Kidney (tissue), 14 donors: ENCODE data around the gene SPNS2. TPM values are rescaled to one million over a fixed set of nuclear protein-coding genes. Genes with fewer than 3 reads are reported as not detected.
"Not testable (repeated sequence)": the region's sequence is repeated elsewhere in the genome, so short reads cannot be mapped to it uniquely, and the experiment has no call there.

Experiments used
- DNase-seq, 5 donors: peaks; one replicate each; pipeline ENCODE4 v3.0.0-alpha.2; 2013 to 2020
- FAIRE-seq: peaks from 2 replicates; lab custom pipeline; 2012; peaks lifted over from hg19 to GRCh38; lab: Jason Lieb, UNC
- H3K27ac ChIP-seq, 2 donors: one replicate each; pipeline ENCODE4 v1.7.0; 2013; ENCODE audit warnings: low read depth in 2 of 2, low read length in 2 of 2, inconsistent platforms in 1 of 2
- H3K27me3 ChIP-seq: one replicate; pipeline ENCODE4 v1.7.1; 2013; ENCODE audit warnings: low read length, inconsistent platforms; ENCODE audit not compliant: control insufficient read depth, insufficient read depth
- H3K36me3 ChIP-seq, 3 donors: one replicate each; pipeline versions ENCODE4 v1.7.0 to v1.7.1; 2013; ENCODE audit warnings: low read length in 3 of 3, control low read depth in 1 of 3, inconsistent platforms in 1 of 3; ENCODE audit not compliant: insufficient read depth in 3 of 3, control insufficient read depth in 2 of 3
- H3K4me1 ChIP-seq, 3 donors: one replicate each; pipeline versions ENCODE4 v1.7.0 to v1.7.1; 2013; ENCODE audit warnings: low read length in 3 of 3, inconsistent platforms in 1 of 3, low read depth in 1 of 3; ENCODE audit not compliant: control insufficient read depth in 2 of 3, insufficient read depth in 2 of 3
- H3K4me3 ChIP-seq, 3 donors: one replicate each; pipeline versions ENCODE4 v1.7.0 to v1.8.1; 2013; ENCODE audit warnings: low read length in 3 of 3, control low read depth in 1 of 3, inconsistent platforms in 1 of 3
- H3K9ac ChIP-seq, 3 donors: one replicate each; pipeline versions ENCODE4 v1.7.0 to v1.7.1; 2013; ENCODE audit warnings: low read length in 3 of 3, control low read depth in 1 of 3, inconsistent platforms in 1 of 3
- H3K9me3 ChIP-seq, 3 donors: one replicate each; pipeline versions ENCODE4 v1.7.0 to v1.7.1; 2013; ENCODE audit warnings: low read length in 3 of 3, control low read depth in 1 of 3, inconsistent platforms in 1 of 3; ENCODE audit not compliant: control insufficient read depth in 2 of 3, insufficient read depth in 1 of 3
- CTCF ChIP-seq: IDR thresholded peaks from 3 replicates; pipeline ENCODE4 v1.5.1; 2012; ENCODE audit warnings: mild to moderate bottlenecking, moderate library complexity, borderline replicate concordance; ENCODE audit not compliant: insufficient read depth; ENCODE audit errors: extremely low read depth
- intact Hi-C: fragments of 100-400 bp; cut with DNase I; formaldehyde crosslinking; loops from one replicate; pipeline ENCODE4 v1.11.1; 2022
- polyA plus RNA-seq: library from polyadenylated mRNA; stranded (reverse); fragments of 350-450 nt; fragmentation: Illumina TruSeq; extraction: RNeasy Lipid Tissue Mini Kit (QIAGEN cat#74804); gene quantifications from one replicate; pipeline ENCODE4 v1.2.3, GENCODE V29; 2014; ENCODE audit warnings: low read depth, low replicate concordance; ENCODE audit not compliant: insufficient read depth
- total RNA-seq: library from RNA; stranded (reverse); fragmentation: NEBNext Ultra II Directional; extraction: Animal tissue kit (Norgen Biotek cat#: 25700); gene quantifications from one replicate; pipeline ENCODE4 v1.2.1, GENCODE V29; 2021
- donor health status: control.
- donor health status: control.
- donor health status: control.
- donor health status: control.
- donor health status: control.
- donor health status: DM: yes; HTN: yes; CAD: no.
- donor health status: Normal renal cell carcinoma (clear cell type).

The SPNS2 gene
- total and polyA plus RNA-seq, 2 donors from 2014 or later = 60.5 to 75.1 TPM

GRCh38 chr17:4576729-4577322 lies 78.1 kb downstream of the SPNS2 start:
- FAIRE-seq (no peak), DNase-seq (peak; percentile 72 to 90 (median 84))
- Histone ChIP-seq H3K27ac (no peak overlapping the region), H3K27me3 (no peaks in the 10 kb centered on the region), H3K9me3 (no peaks in the 10 kb centered on the region), H3K36me3 (no peaks in the 10 kb centered on the region), H3K9ac (peak overlapping the region in 1 of 3 donors; percentile 7), H3K4me3 (no peak overlapping the region), H3K4me1 (peaks cover 0 to 23% (median 19%) of the 10 kb centered on the region in 3 donors)
- intact Hi-C loops = no loop called here
- TF ChIP-seq CTCF = no peak

- Histone ChIP-seq H3K9me3 (no peaks in the 10 kb centered on the region), H3K27me3 (no peaks in the 10 kb centered on the region), H3K4me3 (no peak overlapping the region), H3K36me3 (no peaks in the 10 kb centered on the region), H3K9ac (peak overlapping the region in 1 of 3 donors; percentile 7), H3K4me1 (peaks cover 0 to 29% (median 20%) of the 10 kb centered on the region in 3 donors), H3K27ac (no peak overlapping the region)
- no peak for FAIRE-seq
- peak in 1 of 5 donors; percentile 73 for DNase-seq
- intact Hi-C loops = no loop called here
- no peak for TF ChIP-seq CTCF
These were observed 78.8 kb downstream of the SPNS2 start for GRCh38 chr17:4577386-4577993.

- H3K36me3 ChIP-seq, H3K9ac ChIP-seq, H3K27ac ChIP-seq, H3K27me3 ChIP-seq, H3K9me3 ChIP-seq, FAIRE-seq, H3K4me3 ChIP-seq, intact Hi-C loops: not testable (repeated sequence)
- DNase-seq = peak in 2 of 5 donors; percentile 39 to 70
- peaks cover 0 to 35% (median 28%) of the 10 kb centered on the region in 3 donors for H3K4me1 ChIP-seq
These were observed 79.7 kb downstream of the SPNS2 start for GRCh38 chr17:4578349-4578748.

GRCh38 chr17:4579678-4580077 lies 81.0 kb downstream of the SPNS2 start:
- Histone ChIP-seq H3K9me3 (no peaks in the 10 kb centered on the region), H3K4me3 (no peak overlapping the region), H3K9ac (no peak overlapping the region), H3K36me3 (no peaks in the 10 kb centered on the region), H3K27ac (no peak overlapping the region), H3K4me1 (peaks cover 2 to 32% (median 21%) of the 10 kb centered on the region in 3 donors), H3K27me3 (no peaks in the 10 kb centered on the region)
- no peak for DNase-seq
- FAIRE-seq = no peak
- intact Hi-C loops = no loop called here
- TF ChIP-seq CTCF = no peak
